Stimulated activated effector memory CD8-positive, alpha-beta T cell treated with anti-CD3 and anti-CD28 coated beads, Interleukin-12 subunit alpha, Interleukin-12 subunit beta, amount 100 ng/mL, for 72 hours (primary cell): ENCODE results near the gene MZF1.
A peak's percentile ranks its signal among the peaks of the same experiment; 100 is the strongest.

ENCODE experiments used
- ATAC-seq: fragments of 150-1000 bp; cut with Tn5 transposase; 2 replicates; pipeline ENCODE4 v1.10.0; 2021
- DNase-seq, 2 donors: peaks; one replicate each; pipeline ENCODE4 v3.0.0; 2021 to 2022; ENCODE audit warnings: low spot score in 2 of 2
- H3K27ac Mint-ChIP-seq: one replicate; pipeline ENCODE4 v1.8.0; 2022; ENCODE audit warnings: mild to moderate bottlenecking, mixed read lengths
- H3K36me3 Mint-ChIP-seq: one replicate; pipeline ENCODE4 v1.8.0; 2022; ENCODE audit warnings: mild to moderate bottlenecking, mixed read lengths
- H3K4me1 Mint-ChIP-seq: one replicate; pipeline ENCODE4 v1.8.0; 2022; ENCODE audit warnings: mixed read lengths
- H3K4me3 Mint-ChIP-seq: one replicate; pipeline ENCODE4 v1.8.0; 2022; ENCODE audit warnings: mild to moderate bottlenecking, mixed read lengths
- H3K9me3 Mint-ChIP-seq: one replicate; pipeline ENCODE4 v1.8.0; 2022; ENCODE audit warnings: mixed read lengths

The MZF1 gene

DNA sequence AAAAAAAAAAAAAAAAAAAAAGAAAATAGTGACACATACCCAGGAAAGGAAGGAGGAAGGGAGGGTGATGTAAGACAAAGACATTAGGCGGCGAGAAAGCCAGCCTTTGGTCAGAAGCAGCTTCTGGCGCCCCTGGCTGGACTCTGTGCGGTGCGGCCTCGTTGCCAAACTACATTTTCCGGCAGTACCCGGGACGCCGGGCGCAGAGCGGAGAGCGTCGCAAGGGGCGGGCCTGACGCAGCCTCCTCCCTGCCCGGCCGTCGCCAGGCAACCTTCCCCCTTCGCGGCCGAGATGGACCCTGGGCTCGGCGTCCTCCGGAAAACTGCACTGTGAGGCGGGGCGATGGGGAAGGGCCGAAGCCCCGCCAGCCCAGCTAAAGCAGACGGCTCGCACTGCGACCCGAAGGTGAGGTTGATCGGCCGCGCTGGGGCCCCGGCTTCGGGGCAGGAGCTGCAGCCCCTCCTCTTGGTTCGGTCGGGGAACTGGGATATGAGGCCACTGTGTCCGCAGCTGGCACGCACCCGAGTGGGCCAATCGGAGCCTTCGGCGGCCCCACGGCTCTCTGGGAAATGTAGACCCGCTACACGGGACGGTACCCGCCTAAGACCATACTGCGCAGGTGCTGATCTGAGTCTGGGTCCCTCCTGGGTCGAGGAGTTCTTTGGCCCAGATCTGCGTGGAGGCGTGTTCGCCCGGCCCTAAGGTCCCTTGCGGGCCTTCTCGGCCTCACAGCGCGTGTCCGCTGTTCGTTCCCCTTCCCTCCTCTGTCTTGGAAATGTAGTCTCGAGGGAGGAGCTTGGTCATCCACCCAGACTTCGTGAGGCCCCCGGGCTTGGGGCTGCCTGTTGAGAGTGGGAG is 2.3 kb upstream of the MZF1 start:
- peak; percentile 66 for ATAC-seq
- no peaks in the 10 kb centered on the region for H3K9me3 Mint-ChIP-seq
- H3K27ac Mint-ChIP-seq: peak overlapping the region; percentile 100
- peaks cover 63% of the 10 kb centered on the region for H3K4me1 Mint-ChIP-seq
- DNase-seq: peak; percentile 74 to 94
- H3K4me3 Mint-ChIP-seq: peak overlapping the region; percentile 98
- peaks cover 38% of the 10 kb centered on the region for H3K36me3 Mint-ChIP-seq

GRCh38 chr19:58573658-58574164 is 576 bp upstream of the MZF1 start:
- peaks cover 53% of the 10 kb centered on the region for H3K4me1 Mint-ChIP-seq
- ATAC-seq (no peak), DNase-seq (no peak)
- peak overlapping the region; percentile 98 for H3K4me3 Mint-ChIP-seq
- H3K9me3 Mint-ChIP-seq: no peaks in the 10 kb centered on the region
- H3K36me3 Mint-ChIP-seq: peaks cover 37% of the 10 kb centered on the region
- peak overlapping the region; percentile 100 for H3K27ac Mint-ChIP-seq

GRCh38 chr19:58572026-58572817 is 913 bp downstream of the MZF1 start:
- DNase-seq (no peak), ATAC-seq (no peak)
- H3K4me1 Mint-ChIP-seq: peaks cover 47% of the 10 kb centered on the region
- H3K36me3 Mint-ChIP-seq: peaks cover 40% of the 10 kb centered on the region
- peak overlapping the region; percentile 98 for H3K4me3 Mint-ChIP-seq
- peak overlapping the region; percentile 100 for H3K27ac Mint-ChIP-seq
- no peaks in the 10 kb centered on the region for H3K9me3 Mint-ChIP-seq

DNA sequence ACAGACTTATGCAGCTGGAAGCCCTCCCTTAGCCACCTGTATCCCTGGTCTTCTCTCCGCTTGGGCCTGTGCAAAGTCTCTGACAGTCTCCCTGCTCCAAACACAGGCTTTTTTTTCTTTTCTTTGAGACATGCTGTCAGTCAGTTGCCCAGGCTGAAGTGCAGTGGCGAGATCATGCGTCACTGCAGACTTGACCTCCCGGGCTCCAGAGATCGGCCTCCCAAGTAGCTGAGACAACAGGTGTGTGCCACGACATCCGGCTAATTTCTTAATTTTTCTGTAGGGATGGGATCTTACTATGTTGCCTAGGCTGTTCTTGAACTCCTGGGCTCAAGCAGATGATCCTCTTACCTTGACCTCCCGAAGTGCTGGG is 1.6 kb downstream of the MZF1 start:
- DNase-seq (no peak), ATAC-seq (no peak)
- no peaks in the 10 kb centered on the region for H3K9me3 Mint-ChIP-seq
- peaks cover 40% of the 10 kb centered on the region for H3K36me3 Mint-ChIP-seq
- peaks cover 47% of the 10 kb centered on the region for H3K4me1 Mint-ChIP-seq
- no peak overlapping the region for H3K27ac Mint-ChIP-seq
- H3K4me3 Mint-ChIP-seq: peak overlapping the region; percentile 98

DNA sequence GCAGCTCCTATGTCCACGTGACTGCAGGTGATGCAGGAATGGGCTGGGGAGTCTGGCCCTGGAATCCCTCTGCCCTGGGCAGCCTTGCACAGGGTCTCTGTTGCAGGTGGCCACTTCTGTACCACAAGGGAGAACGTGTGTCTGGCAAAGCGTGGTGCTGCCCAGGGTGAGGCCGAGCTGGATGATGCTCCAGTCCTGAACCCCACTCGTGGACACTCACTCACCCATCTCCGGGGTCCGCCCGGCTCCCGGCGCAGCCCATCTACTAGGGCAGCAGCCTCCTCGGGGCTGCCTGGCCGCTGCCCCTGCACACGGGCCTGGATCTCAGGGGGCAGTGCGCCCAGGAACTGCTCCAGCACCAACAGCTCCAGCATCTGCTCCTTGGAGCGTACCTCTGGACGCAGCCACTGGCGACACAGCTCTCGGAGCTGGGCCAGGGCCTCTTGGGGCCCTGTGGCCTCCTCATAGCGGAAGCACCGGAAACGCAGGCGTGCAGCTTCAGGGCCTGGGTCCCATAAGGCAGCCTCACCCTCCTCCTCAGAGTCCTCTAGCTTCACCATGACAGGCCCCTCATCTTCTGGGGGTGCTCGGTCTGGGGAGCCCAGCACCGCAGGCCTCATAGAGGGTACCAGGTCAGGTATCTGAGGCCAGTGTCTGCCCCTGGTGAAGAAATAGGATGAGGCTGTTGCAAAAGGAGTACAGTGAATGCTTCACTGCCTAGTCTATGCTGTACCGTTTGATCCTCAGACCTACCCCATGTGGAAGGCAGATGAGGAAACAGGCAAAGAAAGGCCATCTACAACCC is 2.2 kb downstream of the MZF1 start:
- Mint-ChIP-seq H3K4me3 (no peak overlapping the region), H3K27ac (no peak overlapping the region), H3K9me3 (no peaks in the 10 kb centered on the region), H3K4me1 (peaks cover 46% of the 10 kb centered on the region), H3K36me3 (peaks cover 40% of the 10 kb centered on the region)
- ATAC-seq (no peak), DNase-seq (no peak)

GRCh38 chr19:58569943-58570670 is 3.0 kb downstream of the MZF1 start:
- Mint-ChIP-seq H3K36me3 (peaks cover 31% of the 10 kb centered on the region), H3K4me1 (peaks cover 41% of the 10 kb centered on the region), H3K9me3 (no peaks in the 10 kb centered on the region), H3K4me3 (no peak overlapping the region), H3K27ac (peak overlapping the region; percentile 47)
- no peak for DNase-seq
- no peak for ATAC-seq

GRCh38 chr19:58569191-58569942 is 3.8 kb downstream of the MZF1 start:
- no peak for DNase-seq
- Mint-ChIP-seq H3K9me3 (no peaks in the 10 kb centered on the region), H3K4me3 (no peak overlapping the region), H3K4me1 (peaks cover 38% of the 10 kb centered on the region), H3K27ac (peak overlapping the region; percentile 47), H3K36me3 (peaks cover 27% of the 10 kb centered on the region)
- ATAC-seq: no peak

GRCh38 chr19:58568453-58569130 is 4.5 kb downstream of the MZF1 start:
- peak overlapping the region; percentile 47 for H3K27ac Mint-ChIP-seq
- H3K4me3 Mint-ChIP-seq: no peak overlapping the region
- ATAC-seq (no peak), DNase-seq (no peak)
- H3K9me3 Mint-ChIP-seq: no peaks in the 10 kb centered on the region
- peaks cover 35% of the 10 kb centered on the region for H3K4me1 Mint-ChIP-seq
- H3K36me3 Mint-ChIP-seq: peaks cover 20% of the 10 kb centered on the region

DNA sequence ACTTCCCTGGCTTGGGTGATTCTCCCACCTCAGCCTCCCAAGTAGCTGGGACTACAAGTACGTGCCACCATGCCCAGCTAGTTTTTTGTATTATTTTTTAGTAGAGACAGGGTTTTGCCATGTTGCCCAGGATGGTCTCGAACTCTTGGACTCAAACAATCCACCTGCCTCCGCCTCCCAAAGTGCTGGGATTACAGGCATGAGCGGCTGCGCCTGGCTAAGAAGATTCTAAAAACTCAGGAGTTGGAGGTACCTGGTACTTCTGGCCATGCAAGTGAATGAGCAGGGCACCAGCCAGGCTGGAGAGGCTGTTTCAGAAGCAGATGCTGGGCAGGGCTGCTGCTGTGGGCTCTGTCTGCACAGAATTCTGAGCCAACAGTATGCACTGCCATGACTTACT is 6.1 kb downstream of the MZF1 start:
- Mint-ChIP-seq H3K9me3 (no peaks in the 10 kb centered on the region), H3K27ac (no peak overlapping the region), H3K4me3 (no peak overlapping the region), H3K4me1 (peaks cover 30% of the 10 kb centered on the region), H3K36me3 (peaks cover 7% of the 10 kb centered on the region)
- no peak for ATAC-seq
- DNase-seq: no peak

GRCh38 chr19:58563823-58564222 is 9.3 kb downstream of the MZF1 start:
- H3K4me1 Mint-ChIP-seq: peaks cover 53% of the 10 kb centered on the region
- H3K9me3 Mint-ChIP-seq: no peaks in the 10 kb centered on the region
- peak overlapping the region; percentile 29 for H3K27ac Mint-ChIP-seq

GRCh38 chr19:58563034-58563573 is 10.0 kb downstream of the MZF1 start:
- peak overlapping the region; percentile 29 for H3K27ac Mint-ChIP-seq
- H3K4me1 Mint-ChIP-seq: peaks cover 48% of the 10 kb centered on the region
- peak overlapping the region; percentile 75 for H3K4me3 Mint-ChIP-seq
- ATAC-seq (no peak), DNase-seq (no peak)
- H3K9me3 Mint-ChIP-seq: no peaks in the 10 kb centered on the region
- peaks cover 21% of the 10 kb centered on the region for H3K36me3 Mint-ChIP-seq

More at GRCh38 chr19:58563823-58564222, 9.3 kb downstream of the MZF1 start:
- Mint-ChIP-seq H3K36me3 (peaks cover 18% of the 10 kb centered on the region), H3K4me3 (peak overlapping the region; percentile 75)
- no peak for ATAC-seq
- no peak for DNase-seq

DNA sequence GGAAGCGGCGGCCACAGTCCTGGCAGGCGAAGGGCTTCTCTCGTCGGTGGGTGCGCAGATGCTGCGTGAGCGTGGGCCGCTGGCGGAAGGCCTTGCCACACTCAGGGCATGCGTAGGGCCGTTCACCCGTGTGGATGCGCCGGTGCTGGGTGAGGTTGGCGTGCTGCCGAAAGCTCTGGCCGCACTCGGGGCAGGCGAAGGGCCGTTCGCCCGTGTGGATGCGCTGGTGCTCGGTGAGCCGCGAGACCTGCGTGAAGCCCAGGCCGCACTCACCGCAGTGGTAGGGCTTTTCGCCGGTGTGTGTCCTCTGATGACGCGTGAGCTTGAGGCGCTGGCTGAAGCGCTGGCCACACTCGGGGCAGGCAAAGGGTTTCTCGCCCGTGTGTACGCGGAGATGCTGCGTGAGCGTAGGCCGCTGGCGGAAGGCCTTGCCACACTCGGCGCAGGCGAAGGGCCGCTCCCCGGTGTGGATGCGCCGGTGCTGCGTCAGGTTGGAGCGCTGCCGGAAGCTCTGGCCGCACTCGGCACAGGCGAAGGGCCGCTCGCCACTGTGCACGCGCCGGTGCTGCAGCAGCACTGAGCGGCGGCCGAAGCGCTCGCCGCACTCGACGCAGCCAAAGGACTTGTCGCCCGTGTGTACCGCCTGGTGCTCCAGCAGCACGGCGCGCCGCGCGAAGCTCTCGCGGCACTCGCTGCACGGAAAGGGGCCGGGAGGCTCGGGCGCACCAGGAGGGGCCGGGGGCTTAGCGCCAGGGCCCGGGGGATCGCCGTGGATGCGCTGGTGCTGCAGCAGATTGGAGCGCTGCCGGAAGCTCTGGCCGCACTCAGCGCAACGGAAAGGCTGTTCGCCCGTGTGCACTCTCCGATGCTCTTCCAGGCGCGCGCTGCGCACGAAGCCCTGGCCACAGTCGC is 10.8 kb downstream of the MZF1 start:
- ATAC-seq (peak; percentile 2), DNase-seq (no peak)
- Mint-ChIP-seq H3K4me1 (peaks cover 54% of the 10 kb centered on the region), H3K27ac (peak overlapping the region; percentile 34), H3K36me3 (peaks cover 28% of the 10 kb centered on the region), H3K4me3 (peak overlapping the region; percentile 75), H3K9me3 (no peaks in the 10 kb centered on the region)
